BE2C (cell line): ENCODE measurements around the gene PITPNM2.

Experiments used
- DNase-seq: peaks from one replicate; pipeline ENCODE4 v3.0.0-alpha.2; 2020
- H3K27me3 ChIP-seq: fragments of 250-450 bp; sonication (Bioruptor Pico); 2 replicates; pipeline ENCODE4 v1.5.1; 2020; ENCODE audit warnings: mild to moderate bottlenecking
- H3K36me3 ChIP-seq: fragments of 250-450 bp; sonication (Bioruptor Pico); 2 replicates; pipeline ENCODE4 v1.5.1; 2020; ENCODE audit warnings: mild to moderate bottlenecking
- H3K4me1 ChIP-seq: fragments of 250-450 bp; sonication (Bioruptor Pico); 2 replicates; pipeline ENCODE4 v1.5.1; 2020
- H3K4me3 ChIP-seq: 2 replicates; pipeline ENCODE4 v1.5.1; 2011; ENCODE audit warnings: low read depth, low read length
- H3K9me3 ChIP-seq: fragments of 250-450 bp; sonication (Bioruptor Pico); 2 replicates; pipeline ENCODE4 v1.5.1; 2020
- TF ChIP-seq, protein P1 (sequence below): IDR thresholded peaks from 2 replicates; pipeline ENCODE4 v1.5.1; 2012; ENCODE audit warnings: mild to moderate bottlenecking, low read depth, low read length

Gene PITPNM2

DNA sequence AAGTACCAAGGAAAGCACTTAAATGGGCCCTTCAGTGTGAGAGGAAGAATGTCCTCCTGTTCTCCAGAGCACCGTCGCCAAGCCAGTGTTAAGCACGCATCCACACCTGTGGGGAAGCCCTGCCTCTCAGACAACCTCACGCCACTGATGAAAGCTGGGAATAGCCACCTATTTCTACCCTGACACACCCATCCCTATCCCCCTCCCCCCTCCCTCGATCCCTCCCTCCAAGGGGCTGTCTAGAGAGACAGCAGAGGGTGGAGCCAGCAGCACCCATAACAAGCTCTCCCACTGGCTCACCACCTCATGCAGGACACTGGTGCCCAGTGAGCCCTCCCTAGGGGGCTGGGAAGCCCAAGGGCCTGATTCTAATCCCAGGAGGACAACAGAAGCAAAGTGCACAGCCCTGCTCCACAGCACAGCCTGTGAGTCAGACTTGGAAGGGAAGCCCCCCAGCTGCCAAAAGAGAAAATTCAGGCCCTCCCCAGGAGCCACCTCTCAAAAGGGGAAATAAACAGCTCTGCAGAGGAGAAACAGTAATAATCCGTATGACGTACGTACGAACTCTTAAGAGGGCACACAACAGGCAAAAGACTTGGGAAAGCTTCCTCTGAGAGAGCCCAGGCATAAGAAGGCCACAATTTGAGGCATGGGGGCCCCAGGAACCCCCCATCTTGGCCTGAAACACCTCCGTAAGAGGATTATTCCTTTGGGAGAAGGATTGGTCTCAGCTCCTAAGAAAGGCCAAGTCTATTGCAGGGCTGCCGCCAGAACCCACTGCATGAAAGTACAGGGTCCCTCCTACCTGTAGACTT, 7.8 kb downstream of the PITPNM2 start:
- Histone ChIP-seq H3K36me3 (no peaks in the 10 kb centered on the region), H3K4me1 (no peaks in the 10 kb centered on the region), H3K27me3 (no peaks in the 10 kb centered on the region), H3K4me3 (no peak overlapping the region), H3K9me3 (no peaks in the 10 kb centered on the region)
- TF ChIP-seq, protein P1, sequence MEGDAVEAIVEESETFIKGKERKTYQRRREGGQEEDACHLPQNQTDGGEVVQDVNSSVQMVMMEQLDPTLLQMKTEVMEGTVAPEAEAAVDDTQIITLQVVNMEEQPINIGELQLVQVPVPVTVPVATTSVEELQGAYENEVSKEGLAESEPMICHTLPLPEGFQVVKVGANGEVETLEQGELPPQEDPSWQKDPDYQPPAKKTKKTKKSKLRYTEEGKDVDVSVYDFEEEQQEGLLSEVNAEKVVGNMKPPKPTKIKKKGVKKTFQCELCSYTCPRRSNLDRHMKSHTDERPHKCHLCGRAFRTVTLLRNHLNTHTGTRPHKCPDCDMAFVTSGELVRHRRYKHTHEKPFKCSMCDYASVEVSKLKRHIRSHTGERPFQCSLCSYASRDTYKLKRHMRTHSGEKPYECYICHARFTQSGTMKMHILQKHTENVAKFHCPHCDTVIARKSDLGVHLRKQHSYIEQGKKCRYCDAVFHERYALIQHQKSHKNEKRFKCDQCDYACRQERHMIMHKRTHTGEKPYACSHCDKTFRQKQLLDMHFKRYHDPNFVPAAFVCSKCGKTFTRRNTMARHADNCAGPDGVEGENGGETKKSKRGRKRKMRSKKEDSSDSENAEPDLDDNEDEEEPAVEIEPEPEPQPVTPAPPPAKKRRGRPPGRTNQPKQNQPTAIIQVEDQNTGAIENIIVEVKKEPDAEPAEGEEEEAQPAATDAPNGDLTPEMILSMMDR, result no peak
- peak; percentile 27 for DNase-seq

DNA sequence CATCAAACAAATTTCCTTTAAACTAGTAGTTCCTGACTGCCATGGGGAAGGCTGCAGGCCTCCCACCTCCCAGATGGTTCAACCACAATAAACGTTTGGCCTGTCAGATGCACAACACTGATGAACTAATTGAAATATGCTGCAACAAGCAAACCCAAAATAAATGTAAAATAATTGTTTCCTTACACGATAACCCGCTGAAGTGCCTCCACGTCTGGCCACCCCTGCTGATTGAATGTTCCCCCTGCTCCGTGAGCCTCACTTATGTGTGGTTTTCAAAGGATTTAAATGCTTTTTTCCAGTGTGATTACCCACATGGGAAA, 8.4 kb downstream of the PITPNM2 start:
- H3K4me3 ChIP-seq, result no peak overlapping the region
- DNase-seq, result no peak
- TF ChIP-seq, protein P1, result no peak
- H3K27me3 ChIP-seq, result no peaks in the 10 kb centered on the region
- no peaks in the 10 kb centered on the region for H3K4me1 ChIP-seq
- no peaks in the 10 kb centered on the region for H3K9me3 ChIP-seq
- no peaks in the 10 kb centered on the region for H3K36me3 ChIP-seq

DNA sequence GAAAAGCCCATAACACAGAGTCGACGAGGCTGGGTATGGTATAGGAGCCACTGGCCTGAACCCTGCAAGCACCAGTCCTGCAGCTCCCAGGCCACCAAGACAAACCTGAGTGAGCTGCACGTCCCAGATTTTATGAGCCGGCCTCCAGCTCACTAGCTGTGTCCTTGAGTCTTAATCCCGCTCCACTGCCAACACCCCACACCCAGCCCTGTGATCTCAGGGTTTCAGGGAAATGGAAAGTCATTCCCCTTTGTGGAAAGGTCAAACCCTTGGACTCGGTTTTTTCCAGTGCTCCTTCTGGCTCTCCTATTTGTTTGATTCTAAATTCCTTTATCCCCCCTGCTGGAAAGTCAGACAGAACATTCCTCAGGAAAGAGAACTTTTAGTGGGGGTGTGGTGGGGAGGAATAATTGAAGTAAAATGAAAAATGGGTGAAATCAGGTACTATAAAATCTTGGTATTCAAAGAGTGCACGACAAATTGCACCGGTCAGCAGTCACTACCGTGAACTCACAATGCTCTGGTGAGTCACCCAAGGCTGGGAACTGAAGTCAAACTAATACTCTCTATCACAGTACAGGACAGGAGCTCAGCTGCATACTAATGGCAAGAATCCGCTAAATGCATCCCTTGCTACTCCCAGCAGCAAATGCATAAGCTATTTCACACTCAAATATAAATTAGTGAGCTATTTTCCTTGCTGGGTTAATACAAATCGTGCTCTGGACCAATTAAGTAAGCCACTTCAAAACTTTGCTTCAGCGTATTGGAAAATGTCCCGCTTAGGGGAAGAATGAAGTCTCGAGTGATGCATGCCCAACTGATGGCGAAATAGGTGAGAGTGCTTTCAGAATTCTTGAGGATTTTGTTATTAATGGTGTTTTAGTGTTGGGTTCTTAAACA, 9.0 kb downstream of the PITPNM2 start:
- Histone ChIP-seq H3K9me3 (no peaks in the 10 kb centered on the region), H3K36me3 (no peaks in the 10 kb centered on the region), H3K4me3 (no peak overlapping the region), H3K27me3 (no peaks in the 10 kb centered on the region), H3K4me1 (no peaks in the 10 kb centered on the region)
- TF ChIP-seq, protein P1, result no peak
- DNase-seq, result no peak

DNA sequence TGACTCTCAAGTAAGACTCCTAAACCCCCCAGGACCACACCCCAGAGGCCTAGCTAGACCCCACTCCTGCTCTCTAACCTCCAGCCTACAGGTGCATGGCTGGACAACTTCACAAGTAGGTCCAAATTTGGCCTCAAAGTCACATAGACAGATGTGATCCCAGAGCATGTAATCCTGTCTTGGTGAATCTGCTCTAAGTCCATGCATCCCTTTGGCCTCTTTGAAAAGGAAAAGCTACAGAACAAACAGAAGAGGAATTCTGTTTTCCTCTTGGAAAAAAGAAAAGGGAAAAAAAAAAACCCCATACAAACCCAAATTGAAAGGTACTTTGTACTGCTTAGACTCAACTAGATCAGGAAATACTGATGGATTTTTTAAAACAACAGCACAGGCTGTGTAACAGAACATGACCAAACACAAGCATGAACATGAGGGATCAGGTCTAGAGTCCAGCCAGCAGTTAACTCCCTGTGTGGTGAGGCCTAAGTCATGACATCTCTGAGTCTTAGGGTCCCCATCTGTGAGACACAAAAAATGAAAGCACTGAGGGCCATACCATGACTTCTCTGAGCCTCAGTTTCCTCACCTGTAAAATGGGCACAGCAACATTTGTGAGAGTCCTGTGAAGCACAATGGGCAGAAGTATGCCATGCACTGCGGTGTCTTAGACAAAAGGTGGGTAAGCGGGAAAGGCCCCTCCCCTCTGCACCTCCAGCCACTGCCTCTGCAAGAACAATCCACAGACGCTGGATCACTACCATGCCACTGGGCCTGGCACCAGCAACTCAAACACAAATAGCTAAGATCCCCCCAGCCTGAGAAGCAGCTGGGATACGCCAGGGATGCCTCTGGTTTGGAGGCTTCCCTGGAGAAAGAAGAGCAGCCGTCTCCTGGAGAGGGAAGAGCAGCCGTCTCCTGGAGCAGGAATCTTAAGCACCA, 9.9 kb downstream of the PITPNM2 start:
- H3K36me3 ChIP-seq, result no peaks in the 10 kb centered on the region
- no peaks in the 10 kb centered on the region for H3K27me3 ChIP-seq
- no peaks in the 10 kb centered on the region for H3K9me3 ChIP-seq
- no peak overlapping the region for H3K4me3 ChIP-seq
- TF ChIP-seq, protein P1, result no peak
- no peak for DNase-seq
- no peaks in the 10 kb centered on the region for H3K4me1 ChIP-seq

DNA sequence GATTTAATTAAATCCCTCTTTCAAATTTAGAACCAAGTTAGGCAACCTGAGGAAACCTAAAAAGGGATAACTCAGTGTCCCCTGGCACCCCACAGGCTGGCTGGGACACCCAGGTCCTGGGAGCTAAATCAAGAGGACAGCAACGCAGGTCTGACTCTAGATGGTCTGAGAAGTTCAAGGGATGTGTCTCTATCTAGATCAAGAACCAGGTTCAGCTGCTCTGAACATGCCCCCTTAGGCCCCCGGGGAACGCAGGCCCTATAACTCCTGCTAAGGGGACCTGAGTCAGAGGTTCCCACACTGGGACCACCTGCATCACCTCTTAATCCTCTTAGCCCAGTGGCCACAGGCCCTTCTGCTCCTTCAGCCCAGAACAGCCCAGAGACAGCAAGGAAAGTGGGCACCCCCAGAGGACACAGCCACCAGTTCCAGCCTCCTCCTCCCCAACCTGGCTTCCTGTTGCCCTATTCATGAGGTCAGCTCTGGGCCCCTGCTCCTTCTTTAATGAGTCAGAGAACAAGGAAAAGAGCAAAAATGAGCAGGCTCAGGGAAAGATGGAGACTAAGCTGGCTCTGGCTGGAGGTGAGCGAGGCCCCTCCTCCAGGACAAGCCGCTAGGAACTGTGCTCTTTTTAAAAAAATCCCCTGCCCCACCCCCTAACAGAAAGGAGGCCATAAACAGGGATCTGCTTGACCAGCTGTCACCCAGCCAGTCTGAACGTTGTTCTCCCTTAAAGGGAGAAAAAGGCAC, 10.8 kb downstream of the PITPNM2 start:
- TF ChIP-seq, protein P1, result no peak
- H3K4me3 ChIP-seq, result no peak overlapping the region
- no peaks in the 10 kb centered on the region for H3K36me3 ChIP-seq
- no peaks in the 10 kb centered on the region for H3K9me3 ChIP-seq
- DNase-seq, result no peak
- H3K4me1 ChIP-seq, result no peaks in the 10 kb centered on the region
- no peaks in the 10 kb centered on the region for H3K27me3 ChIP-seq
